Smooth muscle cell of the brain vasculature (primary cell): ENCODE results near the gene PHYH.
"Not testable (repeated sequence)": the region's sequence is repeated elsewhere in the genome, so short reads cannot be mapped to it uniquely, and the experiment has no call there.

Experiments used
- DNase-seq: peaks from one replicate; pipeline ENCODE4 v3.0.0-alpha.2; 2012; ENCODE audit warnings: low read depth, low spot score

The PHYH gene

GRCh38 chr10:13321576-13321975, 21.7 kb upstream of the PHYH start:
- no peak for DNase-seq

- no peak for DNase-seq
These were observed 19.3 kb upstream of the PHYH start for GRCh38 chr10:13319166-13319565.

GRCh38 chr10:13317474-13317873, 17.6 kb upstream of the PHYH start:
- no peak for DNase-seq

- no peak for DNase-seq
These were observed 16.9 kb upstream of the PHYH start for GRCh38 chr10:13316635-13317311.

- no peak for DNase-seq
These were observed 15.5 kb upstream of the PHYH start for GRCh38 chr10:13315361-13315760.

- DNase-seq, result no peak
These were observed 11.3 kb upstream of the PHYH start for GRCh38 chr10:13311177-13311575.

GRCh38 chr10:13310518-13311176, 10.8 kb upstream of the PHYH start:
- no peak for DNase-seq

- no peak for DNase-seq
These were observed 9.9 kb upstream of the PHYH start for GRCh38 chr10:13309792-13310191.

GRCh38 chr10:13308096-13308495, 8.2 kb upstream of the PHYH start:
- no peak for DNase-seq

GRCh38 chr10:13306103-13306502, 6.2 kb upstream of the PHYH start:
- DNase-seq, result no peak

GRCh38 chr10:13302821-13303555, 3.1 kb upstream of the PHYH start:
- no peak for DNase-seq

GRCh38 chr10:13298748-13299436, 972 bp downstream of the PHYH start:
- DNase-seq, result no peak

GRCh38 chr10:13296476-13296875, 3.4 kb downstream of the PHYH start:
- no peak for DNase-seq

GRCh38 chr10:13294784-13295183, 5.1 kb downstream of the PHYH start:
- no peak for DNase-seq

- DNase-seq, result no peak
These were observed 7.8 kb downstream of the PHYH start for GRCh38 chr10:13291821-13292773.

GRCh38 chr10:13291061-13291460, 8.8 kb downstream of the PHYH start:
- DNase-seq, result no peak

- DNase-seq, result no peak
These were observed 15.8 kb downstream of the PHYH start for GRCh38 chr10:13284050-13284449.

GRCh38 chr10:13282348-13282747, 17.5 kb downstream of the PHYH start:
- not testable (repeated sequence) for DNase-seq

GRCh38 chr10:13276749-13277365, 23.0 kb downstream of the PHYH start:
- DNase-seq, result no peak

GRCh38 chr10:13276146-13276545, 23.7 kb downstream of the PHYH start:
- not testable (repeated sequence) for DNase-seq

- no peak for DNase-seq
These were observed 27.7 kb downstream of the PHYH start for GRCh38 chr10:13272164-13272571.
